Sigmoid colon (tissue), 7 donors: Measurements from ENCODE around the gene RPS15. TPM values are rescaled to one million over a fixed set of nuclear protein-coding genes. Genes with fewer than 3 reads are reported as not detected.

Experiments
- DNase-seq: peaks from one replicate; pipeline ENCODE4 v3.0.0-alpha.2; 2019
- H3K27ac ChIP-seq, 4 donors: fragments of 200-600 bp; sonication (generic); one replicate each; pipeline ENCODE4 v1.5.1; 2016 to 2019; ENCODE audit warnings: mild to moderate bottlenecking in 1 of 4
- H3K27me3 ChIP-seq, 3 donors: fragments of 200-600 bp; sonication (generic); one replicate each; pipeline ENCODE4 v1.5.1; 2019; ENCODE audit warnings: mild to moderate bottlenecking in 1 of 3
- H3K36me3 ChIP-seq, 4 donors: fragments of 200-600 bp; sonication (generic); one replicate each; pipeline ENCODE4 v1.5.1; 2016 to 2019
- H3K4me1 ChIP-seq, 4 donors: fragments of 200-600 bp; sonication (generic); one replicate each; pipeline ENCODE4 v1.5.1; 2017 to 2019
- H3K4me3 ChIP-seq, 4 donors: fragments of 200-600 bp; sonication (generic); one replicate each; pipeline ENCODE4 v1.5.1; 2017 to 2019; ENCODE audit warnings: mild to moderate bottlenecking in 2 of 4, moderate library complexity in 1 of 4
- H3K9me3 ChIP-seq, 4 donors: fragments of 200-600 bp in 3 of 4; sonication (generic) in 3 of 4; one replicate each; pipeline versions ENCODE4 v1.5.1 to v1.6.1; 2013 to 2019
- CTCF ChIP-seq, 4 experiments: fragments of 450-650 bp in 3 of 4; fragments of 200-600 bp in 1 of 4; IDR thresholded peaks; one replicate each; pipeline ENCODE4 v1.5.1; 2016 to 2019; ENCODE audit warnings: antibody characterized with exemption in 4 of 4, mild to moderate bottlenecking in 3 of 4, moderate library complexity in 2 of 4
- EP300 ChIP-seq, 4 donors: sonication (generic); formaldehyde crosslinking; IDR thresholded peaks; one replicate each; pipeline ENCODE4 v1.6.1; 2017; ENCODE audit warnings: antibody characterized with exemption in 4 of 4
- POLR2A ChIP-seq, 2 donors: fragments of 450-650 bp; IDR thresholded peaks; one replicate each; pipeline ENCODE4 v1.6.1; 2016; ENCODE audit warnings: antibody characterized with exemption in 2 of 2, mild to moderate bottlenecking in 2 of 2, moderate library complexity in 2 of 2
- POLR2AphosphoS5 ChIP-seq, 4 donors: sonication (generic); formaldehyde crosslinking; IDR thresholded peaks; one replicate each; pipeline ENCODE4 v1.6.1; 2017; ENCODE audit warnings: antibody characterized with exemption in 4 of 4
- WGBS, 2 donors: extraction: QIAGEN DNeasy Blood & Tissue Kit; methylation state at CpG; one replicate each; pipeline ENCODE4 v1.1.7; 2013; 5-methylcytosine and 5-hydroxymethylcytosine counted together
- intact Hi-C: fragments of 100-400 bp; cut with DNase I; formaldehyde crosslinking; loops from one replicate; pipeline ENCODE4 v1.15.1; 2023
- polyA plus RNA-seq, 3 donors: library from polyadenylated mRNA; stranded (reverse); fragments of 200-250 nt; gene quantifications; one replicate each; pipeline ENCODE4 v1.2.3, GENCODE V29; 2013
- total RNA-seq, 4 donors: library from RNA; depleted of rRNA; stranded (reverse); fragments of >200 nt; gene quantifications; one replicate each; pipeline ENCODE4 v1.1.0, GENCODE V29; 2016
- donor health status: healthy with polysubstance abuse.
- donor health status: Bipolar disorder and iron deficiency.
- donor health status: healthy.

Gene RPS15
- total and polyA plus RNA-seq, 7 donors: 2,516 to 5,641 (median 3,724) TPM

- Histone ChIP-seq H3K4me1 (peaks cover 0 to 58% (median 54%) of the 10 kb centered on the region in 4 donors), H3K36me3 (peaks cover 0 to 2% (median 0%) of the 10 kb centered on the region in 4 donors), H3K27ac (no peak overlapping the region), H3K9me3 (no peaks in the 10 kb centered on the region), H3K4me3 (no peak overlapping the region), H3K27me3 (peaks cover 51 to 67% (median 61%) of the 10 kb centered on the region in 3 donors)
- WGBS, 2 donors: 35 to 47% methylated on average over 41 of the region's 41 CpGs
- no peak for DNase-seq
- intact Hi-C loops: no loop called here
- TF ChIP-seq POLR2A (IDR thresholded peaks at IDR 0.05) (no peak), POLR2AphosphoS5 (IDR thresholded peaks at IDR 0.05) (no peak), EP300 (IDR thresholded peaks at IDR 0.05) (no peak), CTCF (IDR thresholded peaks at IDR 0.05) (no peak)
These were observed 27.8 kb downstream of the RPS15 start for GRCh38 chr19:1466018-1466460.

- no peak for DNase-seq
- no peaks in the 10 kb centered on the region for H3K9me3 ChIP-seq
- peaks cover 0 to 64% (median 60%) of the 10 kb centered on the region in 4 donors for H3K4me1 ChIP-seq
- intact Hi-C loops: no loop called here
- no peaks in the 10 kb centered on the region for H3K36me3 ChIP-seq
- no peak for TF ChIP-seq EP300 (IDR thresholded peaks at IDR 0.05)
- TF ChIP-seq POLR2AphosphoS5 (IDR thresholded peaks at IDR 0.05): no peak
- no peak for TF ChIP-seq POLR2A (IDR thresholded peaks at IDR 0.05)
- no peak for TF ChIP-seq CTCF (IDR thresholded peaks at IDR 0.05)
- H3K27ac ChIP-seq: no peak overlapping the region
- peaks cover 57 to 73% (median 67%) of the 10 kb centered on the region in 3 donors for H3K27me3 ChIP-seq
- 29 to 38% methylated on average over 70 of the region's 70 CpGs for WGBS, 2 donors
- no peak overlapping the region for H3K4me3 ChIP-seq
These were observed 28.4 kb downstream of the RPS15 start for GRCh38 chr19:1466461-1467214.

DNA sequence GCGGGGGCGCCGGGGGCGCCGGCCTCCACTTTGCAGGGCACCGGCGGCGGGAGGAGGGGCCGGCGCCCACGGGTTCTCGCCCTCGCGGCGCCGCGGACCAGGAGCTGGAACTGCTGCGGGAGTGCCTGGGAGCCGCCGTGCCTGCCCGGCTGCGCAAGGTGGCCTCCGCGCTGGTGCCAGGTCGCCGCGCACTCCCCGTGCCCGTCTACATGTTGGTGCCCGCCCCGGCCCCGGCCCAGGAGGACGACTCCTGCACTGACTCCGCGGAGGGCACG, 29.0 kb downstream of the RPS15 start:
- intact Hi-C loops: no loop called here
- Histone ChIP-seq H3K9me3 (no peaks in the 10 kb centered on the region), H3K36me3 (no peaks in the 10 kb centered on the region), H3K4me3 (no peak overlapping the region), H3K27me3 (peaks cover 62 to 79% (median 72%) of the 10 kb centered on the region in 3 donors), H3K27ac (no peak overlapping the region), H3K4me1 (peaks cover 0 to 68% (median 63%) of the 10 kb centered on the region in 4 donors)
- no peak for TF ChIP-seq EP300 (IDR thresholded peaks at IDR 0.05)
- no peak for TF ChIP-seq CTCF (IDR thresholded peaks at IDR 0.05)
- no peak for TF ChIP-seq POLR2A (IDR thresholded peaks at IDR 0.05)
- TF ChIP-seq POLR2AphosphoS5 (IDR thresholded peaks at IDR 0.05): no peak
- 4 to 5% methylated on average over 36 of the region's 36 CpGs for WGBS, 2 donors
- no peak for DNase-seq

GRCh38 chr19:1467490-1468273, 29.5 kb downstream of the RPS15 start:
- 3 to 4% methylated on average over 92 of the region's 92 CpGs for WGBS, 2 donors
- Histone ChIP-seq H3K27me3 (peaks cover 67 to 84% (median 78%) of the 10 kb centered on the region in 3 donors), H3K4me3 (no peak overlapping the region), H3K9me3 (no peaks in the 10 kb centered on the region), H3K4me1 (peaks cover 0 to 70% (median 64%) of the 10 kb centered on the region in 4 donors), H3K27ac (no peak overlapping the region), H3K36me3 (no peaks in the 10 kb centered on the region)
- DNase-seq: no peak
- TF ChIP-seq EP300 (IDR thresholded peaks at IDR 0.05) (no peak), POLR2AphosphoS5 (IDR thresholded peaks at IDR 0.05) (no peak), POLR2A (IDR thresholded peaks at IDR 0.05) (no peak), CTCF (IDR thresholded peaks at IDR 0.05) (no peak)
- intact Hi-C loops: no loop called here
